K562 (cell line): ENCODE data around the gene PPP6C. TPM values are rescaled to one million over a fixed set of nuclear protein-coding genes. Genes with fewer than 3 reads are reported as not detected.
A peak's percentile ranks its signal among the peaks of the same experiment; 100 is the strongest.

Source experiments
- ATAC-seq: fragments of 200-7000 bp; cut with Tn5 transposase; 3 replicates; pipeline ENCODE4 v1.9.1; 2020; ENCODE audit warnings: moderate library complexity
- BruUV-seq: library from RNA; stranded (reverse); fragments of 400-500 nt; replicated peaks from 2 replicates; lab custom pipeline; 2021; lab: Mats Ljungman, UMichigan
- CTCF ChIA-PET: fragments of 300-600 bp; formaldehyde crosslinking; extraction: SDS; loops from one replicate; lab custom pipeline; 2021; ENCODE audit warnings: low intra/inter-chr PET ratio; lab: Yijun Ruan, JAX
- POLR2A ChIA-PET: fragments of 300-600, 350-650 bp; sonication (Branson Sonifier 250); formaldehyde crosslinking; extraction: SDS; loops from one replicate; lab custom pipeline; 2021; ENCODE audit warnings: antibody characterized with exemption, inconsistent platforms; lab: Yijun Ruan, JAX
- DNase-seq, 4 experiments: peaks; one replicate each; pipeline versions ENCODE4 v3.0.0 to v3.0.0-alpha.2; 2011 to 2018; ENCODE audit warnings: low spot score in 3 of 4, mixed read lengths in 3 of 4; ENCODE audit errors: extremely low read depth in 1 of 4
- FAIRE-seq: peaks from 2 replicates; lab custom pipeline; 2011; peaks lifted over from hg19 to GRCh38; lab: Jason Lieb, UNC
- H2AFZ ChIP-seq: 2 replicates; pipeline ENCODE4 v1.6.0; 2011; ENCODE audit warnings: low read depth, low read length, control low read depth, inconsistent platforms
- H3K27ac ChIP-seq: fragments of 200-600 bp; 3 replicates; pipeline ENCODE4 v1.8.0; 2011; ENCODE audit warnings: low read depth, mild to moderate bottlenecking, control low read depth, inconsistent platforms, low read length, moderate library complexity, mixed read lengths; ENCODE audit errors: extremely low read depth
- H3K27me3 ChIP-seq, 2 experiments: fragments of 300-600 bp in 1 of 2; 2 replicates in 1 of 2; 3 replicates in 1 of 2; pipeline versions ENCODE4 v1.6.0 to v1.8.0; 2011; ENCODE audit warnings: inconsistent platforms in 2 of 2, low read length in 2 of 2, mild to moderate bottlenecking in 1 of 2, mixed read lengths in 1 of 2, moderate library complexity in 1 of 2; ENCODE audit not compliant: control insufficient read depth in 2 of 2, insufficient read depth in 2 of 2
- H3K36me3 ChIP-seq: fragments of 300-600 bp; 3 replicates; pipeline ENCODE4 v1.8.0; 2011; ENCODE audit warnings: mild to moderate bottlenecking, low read length, inconsistent platforms; ENCODE audit not compliant: control insufficient read depth, insufficient read depth
- H3K4me1 ChIP-seq, 2 experiments: fragments of 200-600 bp in 1 of 2; replicated peaks in 1 of 2; 2 replicates in 1 of 2; 3 replicates in 1 of 2; pipeline versions ENCODE4 v1.5.1 to v1.8.0; 2011; ENCODE audit warnings: inconsistent platforms in 2 of 2, low read length in 2 of 2, mild to moderate bottlenecking in 1 of 2, mixed read lengths in 1 of 2, moderate library complexity in 1 of 2; ENCODE audit not compliant: control insufficient read depth in 2 of 2, insufficient read depth in 2 of 2
- H3K4me2 ChIP-seq: 2 replicates; pipeline ENCODE4 v1.6.1; 2011; ENCODE audit warnings: low read length, control low read depth, inconsistent platforms, mixed read lengths; ENCODE audit not compliant: insufficient read depth
- H3K4me3 ChIP-seq: fragments of 200-600 bp; sonication (generic), shearing (Covaris generic); 2 replicates; pipeline ENCODE4 v1.5.1; 2016; ENCODE audit warnings: control low read depth, inconsistent platforms
- H3K79me2 ChIP-seq: fragments of 200-600 bp; 3 replicates; pipeline ENCODE4 v1.8.0; 2011; ENCODE audit warnings: low read length, inconsistent platforms; ENCODE audit not compliant: control insufficient read depth, insufficient read depth
- H3K9ac ChIP-seq, 2 experiments: 2 replicates each; pipeline versions ENCODE4 v1.6.0 to v1.6.1; 2011; ENCODE audit warnings: low read depth in 2 of 2, low read length in 2 of 2, control low read depth in 1 of 2, inconsistent platforms in 1 of 2, mild to moderate bottlenecking in 1 of 2, mixed read lengths in 1 of 2; ENCODE audit not compliant: insufficient read depth in 1 of 2
- H3K9me1 ChIP-seq: one replicate; pipeline ENCODE4 v1.6.0; 2011; ENCODE audit warnings: inconsistent platforms, mild to moderate bottlenecking, low read length, moderate library complexity; ENCODE audit not compliant: control insufficient read depth, insufficient read depth
- H3K9me3 ChIP-seq: replicated peaks from 2 replicates; pipeline ENCODE4 v1.5.1; 2011; ENCODE audit warnings: low read depth, low read length, inconsistent platforms; ENCODE audit not compliant: control insufficient read depth, insufficient read depth
- H4K20me1 ChIP-seq: replicated peaks from 2 replicates; pipeline ENCODE4 v1.6.1; 2011; ENCODE audit warnings: low read length, inconsistent platforms, mixed read lengths; ENCODE audit not compliant: control insufficient read depth, insufficient read depth
- CEBPB ChIP-seq: fragments of 450-650 bp; IDR thresholded peaks from 2 replicates; pipeline ENCODE4 v1.6.1; 2016; ENCODE audit warnings: missing genetic modification characterization, missing compliant biosample characterization
- ZNF197 ChIP-seq: fragments of 200-800 bp; sonication (Bioruptor generic); IDR thresholded peaks from 2 replicates; pipeline ENCODE4 v1.6.1; 2016; ENCODE audit warnings: low read depth, missing genetic modification characterization, missing compliant biosample characterization
- WGBS: fragments of 100-300 bp; shearing (Covaris generic); methylation state at CpG from one replicate; pipeline ENCODE4 v1.1.6; 2016; ENCODE audit warnings: low coverage, mixed read lengths; ENCODE audit not compliant: insufficient coverage; ENCODE audit errors: missing lambda C conversion rate; 5-methylcytosine and 5-hydroxymethylcytosine counted together
- in situ Hi-C: fragments of 300-500 bp; cut with MboI; formaldehyde crosslinking; loops from 4 replicates; pipeline ENCODE4 v1.15.0; 2018; ENCODE audit warnings: inconsistent platforms, mixed read lengths
- intact Hi-C: fragments of 100-400 bp; cut with micrococcal nuclease; formaldehyde crosslinking; loops from 2 replicates; pipeline ENCODE4 v1.14.2; 2022
- polyA plus RNA-seq, 8 experiments: library from polyadenylated mRNA; depleted of rRNA in 4 of 8; stranded (reverse) in 5 of 8; unstranded in 3 of 8; fragments of >200 nt; fragmentation: Nextera tagmentation in 2 of 8; fragmentation: Illumina TruSeq in 1 of 8; extraction: Ambion mirVana in 2 of 8; extraction: Trizol in 1 of 8; gene quantifications; 2 replicates each; pipeline versions ENCODE4 v1.2.1 to v1.2.3, GENCODE V29; 2011 to 2014; ENCODE audit warnings: inconsistent platforms in 1 of 8, missing spikeins in 1 of 8
- total RNA-seq, 7 experiments: library from RNA; depleted of rRNA in 6 of 7; stranded (reverse); fragments of >200 nt in 6 of 7; fragmentation: Illumina TruSeq in 2 of 7; extraction: Trizol in 2 of 7; gene quantifications; 2 replicates each; pipeline versions ENCODE4 v1.2.1 to v1.2.3, GENCODE V29; 2011 to 2021; ENCODE audit warnings: low replicate concordance in 1 of 7
- TF ChIP-seq, protein P1 (sequence below): sonication (generic); formaldehyde crosslinking; IDR thresholded peaks from 2 replicates; pipeline ENCODE4 v1.8.1; 2023; ENCODE audit warnings: mild to moderate bottlenecking, missing genetic modification reagents

Gene PPP6C
- total and polyA plus RNA-seq, 9 of the 15 experiments (the other 6 are each of a cell fraction or from before 2014, with no cell fraction given) = 18.8 to 44.8 (median 38.3) TPM

DNA sequence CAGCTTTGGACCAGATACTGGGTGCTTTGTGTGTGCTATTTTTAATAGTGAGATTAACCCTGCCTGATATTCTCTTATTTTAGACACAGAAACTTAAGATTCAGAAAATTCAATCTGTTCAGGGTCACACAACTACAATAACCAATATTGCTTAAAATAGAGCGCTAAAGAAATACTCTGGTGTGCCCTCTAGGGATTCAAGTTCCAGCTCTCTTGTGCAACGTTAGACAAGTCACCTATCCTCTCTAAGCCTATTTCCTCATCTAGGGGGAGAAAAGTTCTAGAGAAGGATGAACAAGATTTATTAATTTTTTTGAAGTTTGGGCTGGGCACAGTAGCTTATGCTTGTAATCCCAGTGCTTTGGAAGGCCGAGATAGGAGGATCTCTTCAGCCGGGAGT is 44.2 kb downstream of the PPP6C start:
- Histone ChIP-seq H3K27me3 (no peaks in the 10 kb centered on the region), H3K9me3 (no peaks in the 10 kb centered on the region), H3K36me3 (peaks cover 24% of the 10 kb centered on the region; the same call in 2 of the 3 replicates), H4K20me1 (no peaks in the 10 kb centered on the region), H3K4me1 (peaks cover 0 to 8% of the 10 kb centered on the region in 2 experiments; a peak in 3 of 5 replicates), H2AFZ (no peak overlapping the region), H3K9me1 (no peaks in the 10 kb centered on the region), H3K9ac (no peak overlapping the region), H3K79me2 (peaks cover 19% of the 10 kb centered on the region), H3K4me3 (no peak overlapping the region), H3K4me2 (no peak overlapping the region), H3K27ac (no peak overlapping the region)
- intact Hi-C loops (no loop called here), in situ Hi-C loops (loop anchor here (10.0 kb wide), 2 partner anchors 211 to 281 kb away; partner anchors contain the start of genes ARPC5L and RPL35)
- POLR2A ChIA-PET = interaction anchor here (0.6 kb wide), 1 partner anchor 375 kb away, joined by 3 read pairs; the partner anchor contains the start of gene NR6A1
- FAIRE-seq = peak; percentile 60
- no peak for DNase-seq
- no TSS peak for BruUV-seq
- TF ChIP-seq ZNF197 (CRISPR knock-in tag) (no peak), CEBPB (tag) (peak; percentile 63; the same call in 1 of the 2 replicates)
- TF ChIP-seq, protein P1, sequence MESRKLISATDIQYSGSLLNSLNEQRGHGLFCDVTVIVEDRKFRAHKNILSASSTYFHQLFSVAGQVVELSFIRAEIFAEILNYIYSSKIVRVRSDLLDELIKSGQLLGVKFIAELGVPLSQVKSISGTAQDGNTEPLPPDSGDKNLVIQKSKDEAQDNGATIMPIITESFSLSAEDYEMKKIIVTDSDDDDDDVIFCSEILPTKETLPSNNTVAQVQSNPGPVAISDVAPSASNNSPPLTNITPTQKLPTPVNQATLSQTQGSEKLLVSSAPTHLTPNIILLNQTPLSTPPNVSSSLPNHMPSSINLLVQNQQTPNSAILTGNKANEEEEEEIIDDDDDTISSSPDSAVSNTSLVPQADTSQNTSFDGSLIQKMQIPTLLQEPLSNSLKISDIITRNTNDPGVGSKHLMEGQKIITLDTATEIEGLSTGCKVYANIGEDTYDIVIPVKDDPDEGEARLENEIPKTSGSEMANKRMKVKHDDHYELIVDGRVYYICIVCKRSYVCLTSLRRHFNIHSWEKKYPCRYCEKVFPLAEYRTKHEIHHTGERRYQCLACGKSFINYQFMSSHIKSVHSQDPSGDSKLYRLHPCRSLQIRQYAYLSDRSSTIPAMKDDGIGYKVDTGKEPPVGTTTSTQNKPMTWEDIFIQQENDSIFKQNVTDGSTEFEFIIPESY = peak; percentile 82; the same call in 1 of the 2 replicates
- CTCF ChIA-PET = no interaction called here
- ATAC-seq = no peak
- 56% methylated on average over 4 of the region's 4 CpGs for WGBS
